ENCODE results near the gene PLA2G2A.

DNA sequence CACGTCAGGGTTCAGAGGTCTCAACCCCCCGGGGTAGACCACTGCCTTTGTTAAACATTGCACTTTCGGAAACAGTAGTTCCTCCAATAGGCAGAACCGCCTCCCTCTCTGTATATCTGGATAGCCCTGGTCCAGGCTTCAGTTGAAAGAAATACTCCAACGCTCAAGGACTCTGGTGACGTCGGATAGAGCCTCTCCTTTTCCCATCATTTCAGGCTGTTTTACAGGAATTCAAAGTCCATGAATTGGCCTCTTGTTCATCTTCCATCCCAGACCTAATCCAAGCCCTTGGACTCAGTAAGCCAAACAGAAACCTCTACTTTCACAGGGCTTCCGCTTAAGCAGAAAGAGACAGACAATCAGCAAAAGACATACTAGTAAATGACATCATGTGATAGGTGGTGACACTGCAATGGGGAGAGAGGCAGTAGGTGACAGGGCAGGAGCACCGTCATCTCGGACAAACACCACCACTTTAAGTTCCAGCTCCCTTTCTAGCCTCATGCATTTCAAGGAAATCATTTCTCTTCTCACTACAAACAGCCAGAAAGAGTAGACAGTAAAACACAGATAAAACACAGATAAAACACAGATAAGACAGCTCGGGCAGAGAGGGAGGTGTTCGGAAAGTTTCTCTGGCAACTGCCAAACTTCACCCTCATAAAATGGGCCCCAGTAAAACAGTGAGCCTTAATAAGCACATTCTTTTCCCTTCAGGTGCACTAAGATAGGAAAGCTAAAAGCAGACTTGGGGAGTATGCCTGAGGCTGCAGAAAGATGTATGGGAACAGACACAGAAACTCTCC, 2.3 kb upstream of the PLA2G2A start:
- TF ChIP-seq, protein P1, sequence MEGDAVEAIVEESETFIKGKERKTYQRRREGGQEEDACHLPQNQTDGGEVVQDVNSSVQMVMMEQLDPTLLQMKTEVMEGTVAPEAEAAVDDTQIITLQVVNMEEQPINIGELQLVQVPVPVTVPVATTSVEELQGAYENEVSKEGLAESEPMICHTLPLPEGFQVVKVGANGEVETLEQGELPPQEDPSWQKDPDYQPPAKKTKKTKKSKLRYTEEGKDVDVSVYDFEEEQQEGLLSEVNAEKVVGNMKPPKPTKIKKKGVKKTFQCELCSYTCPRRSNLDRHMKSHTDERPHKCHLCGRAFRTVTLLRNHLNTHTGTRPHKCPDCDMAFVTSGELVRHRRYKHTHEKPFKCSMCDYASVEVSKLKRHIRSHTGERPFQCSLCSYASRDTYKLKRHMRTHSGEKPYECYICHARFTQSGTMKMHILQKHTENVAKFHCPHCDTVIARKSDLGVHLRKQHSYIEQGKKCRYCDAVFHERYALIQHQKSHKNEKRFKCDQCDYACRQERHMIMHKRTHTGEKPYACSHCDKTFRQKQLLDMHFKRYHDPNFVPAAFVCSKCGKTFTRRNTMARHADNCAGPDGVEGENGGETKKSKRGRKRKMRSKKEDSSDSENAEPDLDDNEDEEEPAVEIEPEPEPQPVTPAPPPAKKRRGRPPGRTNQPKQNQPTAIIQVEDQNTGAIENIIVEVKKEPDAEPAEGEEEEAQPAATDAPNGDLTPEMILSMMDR (conservative IDR thresholded peaks at IDR 0.05), result no peak
- no peak for TF ChIP-seq ZFX (IDR thresholded peaks at IDR 0.05)

Data from C4-2B (cell line).